Large intestine (tissue), 3 donors: ENCODE data around the gene USP19. TPM values are rescaled to one million over a fixed set of nuclear protein-coding genes. Genes with fewer than 3 reads are reported as not detected.
A peak's percentile ranks its signal among the peaks of the same experiment; 100 is the strongest.

ENCODE experiments used
- DNase-seq, 2 donors: peaks; one replicate each; pipeline versions ENCODE4 v3.0.0 to v3.0.0-alpha.2; 2013
- H3K27ac ChIP-seq: one replicate; pipeline ENCODE4 v1.5.1; 2013; ENCODE audit warnings: low read length
- H3K27me3 ChIP-seq: 2 replicates; pipeline ENCODE4 v1.6.1; 2013; ENCODE audit warnings: low read length; ENCODE audit not compliant: control insufficient read depth, insufficient read depth
- H3K36me3 ChIP-seq: 2 replicates; pipeline ENCODE4 v1.6.1; 2013; ENCODE audit warnings: low read length; ENCODE audit not compliant: control insufficient read depth, insufficient read depth
- H3K4me1 ChIP-seq: one replicate; pipeline ENCODE4 v1.6.1; 2013; ENCODE audit warnings: low read length; ENCODE audit not compliant: control insufficient read depth, insufficient read depth
- H3K4me3 ChIP-seq: one replicate; pipeline ENCODE4 v1.5.1; 2013; ENCODE audit warnings: low read length
- H3K9me3 ChIP-seq: one replicate; pipeline ENCODE4 v1.6.1; 2013; ENCODE audit warnings: mild to moderate bottlenecking, low read depth, low read length, moderate library complexity; ENCODE audit not compliant: control insufficient read depth
- WGBS: methylation state at CpG from one replicate; pipeline ENCODE4 v1.1.5; 2013; ENCODE audit warnings: low lambda C conversion rate; ENCODE audit not compliant: insufficient coverage; 5-methylcytosine and 5-hydroxymethylcytosine counted together
- polyA plus RNA-seq: library from polyadenylated mRNA; unstranded; fragments of 120-200 nt; gene quantifications from one replicate; pipeline ENCODE4 v1.2.1, GENCODE V29; 2013

USP19 gene
- polyA plus RNA-seq, 1 donor = 40.4 TPM

DNA sequence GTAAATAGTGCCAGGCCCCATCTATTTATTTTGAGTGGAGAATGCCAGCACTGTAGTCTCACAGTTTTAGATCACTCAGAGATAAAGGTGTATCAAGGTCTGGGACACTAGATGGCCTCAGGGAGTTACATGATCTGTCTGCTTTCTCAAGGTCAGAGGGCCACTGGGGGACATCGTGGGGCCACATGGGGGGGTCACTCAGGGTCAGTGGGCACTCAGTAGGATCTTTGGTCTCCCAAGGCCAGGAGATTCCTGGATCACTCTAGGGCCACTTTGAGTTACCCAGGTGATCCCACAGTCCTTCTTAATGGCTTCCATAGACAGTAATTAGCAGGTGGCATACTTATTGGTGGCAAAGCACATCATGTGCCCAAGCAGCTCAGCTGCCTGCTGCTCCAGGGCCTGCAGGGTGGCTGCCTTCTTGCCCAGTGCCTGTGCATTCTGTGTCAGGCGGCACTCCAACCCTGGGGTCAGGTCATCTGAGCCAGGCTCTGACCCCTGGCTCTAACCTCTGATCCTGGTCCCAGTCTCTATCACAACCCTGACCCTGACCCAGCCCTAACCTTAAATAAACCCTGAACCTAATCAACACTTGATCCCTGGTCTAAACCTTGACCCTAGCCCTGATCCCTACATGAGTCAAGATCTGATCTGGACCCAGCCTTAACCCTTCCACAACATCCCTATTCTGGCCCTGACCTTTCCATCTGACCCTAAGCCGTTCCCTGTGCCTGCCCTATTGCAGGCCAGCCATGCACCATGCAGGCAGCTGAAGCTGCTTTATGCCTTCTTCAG is 14.0 kb upstream of the USP19 start:
- H3K27ac ChIP-seq = no peak overlapping the region
- H3K27me3 ChIP-seq = no peaks in the 10 kb centered on the region
- no peaks in the 10 kb centered on the region for H3K9me3 ChIP-seq
- peaks cover 12% of the 10 kb centered on the region for H3K36me3 ChIP-seq
- WGBS = no CpG with 5 or more reads among the region's 3 CpGs
- H3K4me1 ChIP-seq = peaks cover 18% of the 10 kb centered on the region
- no peak for DNase-seq
- H3K4me3 ChIP-seq = no peak overlapping the region

DNA sequence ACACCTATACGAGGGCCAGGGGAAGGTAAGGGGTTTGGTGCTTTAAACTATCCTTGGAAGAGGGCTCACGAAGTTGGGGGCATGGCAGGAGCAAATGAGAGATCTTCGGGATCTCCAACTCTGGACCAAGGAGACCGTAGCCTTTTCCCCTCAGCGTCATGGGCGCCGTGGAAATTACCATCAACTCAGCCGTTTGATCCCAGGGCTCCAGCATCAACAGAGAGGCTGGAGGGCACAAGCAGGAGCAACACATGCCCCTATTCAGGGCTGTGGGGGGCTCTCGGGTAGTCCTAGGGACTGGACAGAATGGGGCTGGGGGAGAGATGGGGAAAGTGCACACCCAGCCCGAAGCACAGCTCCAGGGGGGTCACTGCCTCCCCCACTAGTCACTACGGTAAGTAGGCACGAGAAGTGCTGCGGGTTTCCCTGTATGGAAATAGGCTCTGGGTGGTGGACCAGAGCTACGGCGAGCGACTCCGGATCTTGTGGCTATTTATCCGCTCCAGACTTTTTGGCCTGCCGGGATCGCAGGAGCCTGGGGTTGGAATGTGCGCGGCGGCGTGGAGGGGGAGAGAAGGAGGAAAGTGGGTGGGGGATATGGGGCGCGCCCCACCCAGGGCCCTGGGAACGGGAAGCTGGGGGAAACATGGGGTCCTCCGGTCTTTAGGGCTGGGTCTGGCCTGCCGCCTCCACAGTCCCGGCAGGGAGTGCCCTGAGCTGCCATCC is 12.8 kb upstream of the USP19 start:
- no CpG with 5 or more reads among the region's 30 CpGs for WGBS
- Histone ChIP-seq H3K36me3 (peaks cover 23% of the 10 kb centered on the region), H3K4me1 (peaks cover 18% of the 10 kb centered on the region)

GRCh38 chr3:49132437-49133225 is 12.0 kb upstream of the USP19 start, which contains the start of gene LAMB2:
LAMB2 (minus strand) TSS chr3:49133050; CDS start chr3:49132867, 183 bp downstream.
- peak; percentile 49 to 79 for DNase-seq
- Histone ChIP-seq H3K27me3 (no peaks in the 10 kb centered on the region), H3K27ac (peak within 1 kb of the TSS; percentile 80), H3K9me3 (no peaks in the 10 kb centered on the region), H3K4me3 (peak within 1 kb of the TSS; percentile 86), H3K36me3 (peaks cover 27% of the 10 kb centered on the region), H3K4me1 (peaks cover 18% of the 10 kb centered on the region)
- WGBS = no CpG with 5 or more reads among the region's 28 CpGs

More for the DNA sequence above, 12.8 kb upstream of the USP19 start:
- peak; percentile 79 to 93 for DNase-seq
- Histone ChIP-seq H3K27ac (peak overlapping the region; percentile 80), H3K9me3 (no peaks in the 10 kb centered on the region), H3K4me3 (peak overlapping the region; percentile 86), H3K27me3 (no peaks in the 10 kb centered on the region)

DNA sequence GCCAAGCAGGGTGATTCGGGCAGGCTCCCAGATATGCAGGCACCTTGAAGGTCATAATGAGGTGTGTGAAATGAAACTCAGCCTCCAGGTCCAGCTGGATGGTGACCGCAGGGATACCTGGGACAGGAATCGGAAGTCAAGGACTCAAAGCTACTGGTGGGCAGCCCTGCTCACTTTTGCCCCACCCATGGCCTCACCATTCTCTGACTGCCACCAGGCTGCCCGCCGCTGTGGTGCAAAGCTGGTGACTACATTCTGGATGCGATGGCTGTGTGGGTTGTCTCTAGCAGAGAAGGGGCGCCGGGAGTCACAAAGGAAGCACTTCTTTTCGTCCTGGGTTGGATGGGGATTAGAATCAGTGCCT is 11.4 kb upstream of the USP19 start:
- WGBS = no CpG with 5 or more reads among the region's 9 CpGs
- H3K27me3 ChIP-seq = no peaks in the 10 kb centered on the region

DNA sequence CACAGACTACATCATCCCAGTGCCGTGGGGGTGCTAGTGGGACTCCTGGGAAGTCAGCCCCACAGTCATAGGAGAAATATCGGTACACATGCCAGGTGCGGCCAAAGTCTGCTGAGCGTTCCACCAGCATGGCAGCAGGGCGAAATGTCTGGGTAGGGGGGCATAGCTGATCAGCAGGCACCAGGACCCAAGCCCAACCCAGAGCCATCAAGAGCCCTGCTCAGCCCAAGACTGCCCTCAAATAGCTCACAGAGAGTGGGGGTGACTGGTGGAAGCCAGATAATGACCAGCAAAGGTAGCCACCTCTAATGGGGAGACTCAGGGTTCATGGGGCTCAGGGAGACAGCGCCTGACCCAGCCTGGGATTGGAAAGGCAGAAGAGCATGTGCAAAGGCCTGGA is 11.0 kb upstream of the USP19 start:
- Histone ChIP-seq H3K36me3 (peaks cover 27% of the 10 kb centered on the region), H3K27me3 (no peaks in the 10 kb centered on the region), H3K9me3 (no peaks in the 10 kb centered on the region), H3K4me3 (peak overlapping the region; percentile 86), H3K27ac (no peak overlapping the region), H3K4me1 (peaks cover 18% of the 10 kb centered on the region)
- no peak for DNase-seq
- WGBS = no CpG with 5 or more reads among the region's 6 CpGs

More for the DNA sequence above, 11.4 kb upstream of the USP19 start:
- peak overlapping the region; percentile 80 for H3K27ac ChIP-seq
- peaks cover 27% of the 10 kb centered on the region for H3K36me3 ChIP-seq
- peaks cover 18% of the 10 kb centered on the region for H3K4me1 ChIP-seq
- peak overlapping the region; percentile 86 for H3K4me3 ChIP-seq
- no peak for DNase-seq
- H3K9me3 ChIP-seq = no peaks in the 10 kb centered on the region

- no CpG with 5 or more reads among the region's 12 CpGs for WGBS
- no peaks in the 10 kb centered on the region for H3K9me3 ChIP-seq
- H3K4me1 ChIP-seq = peaks cover 18% of the 10 kb centered on the region
- no peaks in the 10 kb centered on the region for H3K27me3 ChIP-seq
- DNase-seq = no peak
- H3K36me3 ChIP-seq = peaks cover 31% of the 10 kb centered on the region
- no peak overlapping the region for H3K4me3 ChIP-seq
- H3K27ac ChIP-seq = no peak overlapping the region
Measured at GRCh38 chr3:49131040-49131439, 10.4 kb upstream of the USP19 start.

GRCh38 chr3:49124991-49125670 is 4.5 kb upstream of the USP19 start:
- no peak overlapping the region for H3K4me3 ChIP-seq
- H3K9me3 ChIP-seq = no peaks in the 10 kb centered on the region
- H3K27ac ChIP-seq = no peak overlapping the region
- DNase-seq = no peak
- no peaks in the 10 kb centered on the region for H3K27me3 ChIP-seq
- H3K36me3 ChIP-seq = peaks cover 66% of the 10 kb centered on the region
- H3K4me1 ChIP-seq = no peaks in the 10 kb centered on the region
- WGBS = no CpG with 5 or more reads among the region's 14 CpGs

GRCh38 chr3:49124203-49124602 is 3.6 kb upstream of the USP19 start:
- no peaks in the 10 kb centered on the region for H3K27me3 ChIP-seq
- no CpG with 5 or more reads among the region's 7 CpGs for WGBS
- no peak for DNase-seq
- no peaks in the 10 kb centered on the region for H3K9me3 ChIP-seq
- no peak overlapping the region for H3K4me3 ChIP-seq
- peaks cover 58% of the 10 kb centered on the region for H3K36me3 ChIP-seq
- no peak overlapping the region for H3K27ac ChIP-seq
- peaks cover 8% of the 10 kb centered on the region for H3K4me1 ChIP-seq

- Histone ChIP-seq H3K27ac (no peak overlapping the region), H3K9me3 (no peaks in the 10 kb centered on the region), H3K36me3 (peaks cover 58% of the 10 kb centered on the region), H3K4me3 (no peak overlapping the region), H3K4me1 (peaks cover 11% of the 10 kb centered on the region), H3K27me3 (no peaks in the 10 kb centered on the region)
- no peak for DNase-seq
- no CpG with 5 or more reads among the region's 17 CpGs for WGBS
Measured at GRCh38 chr3:49123687-49124086, 3.1 kb upstream of the USP19 start.
